Common myeloid progenitor, CD34-positive (primary cell): ENCODE results near the gene TPSG1.

Experiments used
- CTCF ChIA-PET: fragments of 350-600 bp; sonication (Branson Sonifier 250); formaldehyde crosslinking; loops from one replicate; lab custom pipeline; 2021; ENCODE audit warnings: antibody characterized with exemption; lab: Charles Lee
- POLR2A ChIA-PET: fragments of 350-600 bp; sonication (Branson Sonifier 250); formaldehyde crosslinking; loops from one replicate; lab custom pipeline; 2021; ENCODE audit warnings: antibody characterized with exemption; lab: Charles Lee
- DNase-seq, 3 donors: peaks; one replicate each; pipeline versions ENCODE4 v3.0.0 to v3.0.0-alpha.2; 2013
- H3K27ac ChIP-seq, 2 experiments: 1 replicate in 1 of 2; 2 replicates in 1 of 2; pipeline ENCODE4 v1.7.0; 2013; ENCODE audit warnings: inconsistent platforms in 2 of 2, low read length in 2 of 2, mild to moderate bottlenecking in 2 of 2, low read depth in 1 of 2, moderate library complexity in 1 of 2; ENCODE audit not compliant: severe bottlenecking in 2 of 2, insufficient read depth in 1 of 2, poor library complexity in 1 of 2
- H3K27me3 ChIP-seq, 5 experiments: replicated peaks in 2 of 5; 1 replicate in 3 of 5; 2 replicates in 2 of 5; pipeline versions ENCODE4 v1.6.1 to v1.7.0; 2013; ENCODE audit warnings: low read length in 4 of 5, mild to moderate bottlenecking in 2 of 5, moderate library complexity in 2 of 5, inconsistent platforms in 1 of 5; ENCODE audit not compliant: insufficient read depth in 5 of 5, control insufficient read depth in 4 of 5
- H3K36me3 ChIP-seq, 4 experiments: 1 replicate in 2 of 4; 2 replicates in 2 of 4; pipeline versions ENCODE4 v1.6.1 to v1.7.0; 2013; ENCODE audit warnings: low read length in 3 of 4, control low read depth in 1 of 4, mild to moderate bottlenecking in 1 of 4; ENCODE audit not compliant: control insufficient read depth in 4 of 4, insufficient read depth in 4 of 4
- H3K4me1 ChIP-seq, 4 experiments: 1 replicate in 3 of 4; 2 replicates in 1 of 4; pipeline versions ENCODE4 v1.6.1 to v1.7.1; 2013; ENCODE audit warnings: low read length in 3 of 4, mild to moderate bottlenecking in 3 of 4, control low read depth in 1 of 4, inconsistent platforms in 1 of 4, moderate library complexity in 1 of 4; ENCODE audit not compliant: control insufficient read depth in 4 of 4, insufficient read depth in 4 of 4; ENCODE audit errors: control extremely low read depth in 1 of 4
- H3K4me3 ChIP-seq, 7 experiments: 1 replicate in 4 of 7; 2 replicates in 3 of 7; pipeline versions ENCODE4 v1.5.1 to v1.7.0; 2013; ENCODE audit warnings: mild to moderate bottlenecking in 7 of 7, low read length in 6 of 7, moderate library complexity in 6 of 7, inconsistent platforms in 2 of 7, low read depth in 2 of 7, control low read depth in 1 of 7; ENCODE audit not compliant: insufficient read depth in 4 of 7, control insufficient read depth in 1 of 7; ENCODE audit errors: extremely low read depth in 1 of 7
- H3K9me3 ChIP-seq, 5 experiments: 1 replicate in 4 of 5; 2 replicates in 1 of 5; pipeline versions ENCODE4 v1.6.1 to v1.7.1; 2013; ENCODE audit warnings: low read length in 4 of 5, mild to moderate bottlenecking in 2 of 5, inconsistent platforms in 1 of 5, low read depth in 1 of 5, moderate library complexity in 1 of 5; ENCODE audit not compliant: control insufficient read depth in 4 of 5, insufficient read depth in 2 of 5; ENCODE audit errors: control extremely low read depth in 1 of 5
- WGBS: methylation state at CpG from one replicate; pipeline ENCODE4 v1.1.5; 2013; ENCODE audit not compliant: insufficient coverage; 5-methylcytosine and 5-hydroxymethylcytosine counted together

The TPSG1 gene

DNA sequence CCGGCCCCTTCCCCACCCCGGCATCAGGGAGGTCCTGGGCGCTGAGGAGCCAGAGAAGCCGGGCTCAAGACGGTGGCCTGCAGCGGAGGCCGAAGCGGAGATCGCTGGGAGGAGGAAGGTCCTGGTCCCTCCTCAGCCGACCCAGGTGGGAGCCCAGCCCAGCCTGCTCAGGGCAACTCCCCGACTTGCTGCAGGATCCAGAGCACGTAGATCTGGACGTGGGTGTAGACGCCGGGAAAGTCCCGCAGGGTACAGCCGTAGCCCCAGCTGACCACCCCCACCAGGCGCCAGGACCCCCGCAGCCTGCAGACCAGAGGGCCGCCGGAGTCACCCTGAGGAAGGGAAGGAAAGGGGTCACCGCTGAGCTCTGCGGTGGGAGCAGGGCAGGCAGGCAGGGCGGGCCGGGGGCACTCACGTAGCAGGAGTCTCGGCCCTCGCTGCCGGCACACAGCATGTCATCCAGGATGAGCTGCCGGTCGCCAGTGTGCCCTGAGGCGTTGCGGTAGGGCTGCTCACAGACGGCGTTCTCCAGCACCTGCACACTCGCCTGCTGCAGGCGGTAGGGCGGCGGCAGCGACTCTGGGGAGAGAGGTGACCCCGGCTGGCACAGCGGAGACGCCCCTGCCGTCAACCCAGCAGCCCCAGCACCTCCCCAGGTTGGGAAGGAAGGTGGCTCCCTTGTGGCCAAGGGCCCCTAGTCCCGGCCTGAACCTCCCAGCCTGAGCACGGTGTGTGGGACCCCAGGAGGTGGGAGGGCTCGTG lies 36.2 kb upstream of the TPSG1 start:
- CTCF ChIA-PET = interaction anchor here (1.6 kb wide), 1 partner anchor 81 kb away, joined by 3 read pairs; no protein-coding TSS in a partner anchor
- H3K36me3 ChIP-seq = no peaks in the 10 kb centered on the region
- POLR2A ChIA-PET = interaction anchor here (0.5 kb wide), 1 partner anchor 377 kb away, joined by 3 read pairs; no protein-coding TSS in a partner anchor
- peaks cover 0 to 8% (median 2%) of the 10 kb centered on the region in 4 experiments for H3K4me1 ChIP-seq
- WGBS = 12% methylated on average over 31 of the region's 47 CpGs
- peaks cover 0 to 52% (median 17%) of the 10 kb centered on the region in 5 experiments for H3K27me3 ChIP-seq
- H3K4me3 ChIP-seq = no peak overlapping the region
- DNase-seq = peak in 2 of 3 donors; percentile 47 to 64
- H3K9me3 ChIP-seq = no peaks in the 10 kb centered on the region
- no peak overlapping the region for H3K27ac ChIP-seq

DNA sequence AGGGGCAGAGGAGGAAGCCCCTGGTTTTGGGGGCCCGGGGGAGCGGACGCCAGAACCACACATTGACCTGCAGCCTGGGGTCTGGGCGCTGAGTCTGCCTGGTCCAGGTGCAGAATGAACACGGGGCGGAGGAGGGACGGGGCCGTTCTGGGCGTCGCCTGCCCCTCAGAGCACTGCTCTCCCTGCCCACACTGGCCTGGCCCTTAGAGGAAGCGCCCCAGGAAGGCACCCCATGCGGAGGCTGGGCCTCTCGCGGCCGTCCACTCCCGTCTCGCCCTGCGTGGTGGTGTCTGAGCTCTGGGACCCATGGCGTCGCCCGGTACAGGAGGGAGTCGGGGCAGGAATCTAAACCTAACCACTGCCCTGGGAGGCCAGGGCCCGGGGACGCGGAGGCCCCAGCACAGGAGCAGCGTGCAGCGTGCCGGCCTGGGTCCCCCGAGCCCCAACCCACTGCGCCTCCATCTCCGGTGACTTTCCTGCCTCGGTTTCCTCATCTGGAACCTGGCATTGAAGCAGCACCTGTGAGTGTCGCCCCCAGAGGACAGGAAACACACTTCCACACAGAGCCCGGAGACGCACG lies 35.1 kb upstream of the TPSG1 start:
- Histone ChIP-seq H3K27ac (no peak overlapping the region), H3K27me3 (peaks cover 0 to 52% (median 17%) of the 10 kb centered on the region in 5 experiments)
- POLR2A ChIA-PET = no interaction called here

DNA sequence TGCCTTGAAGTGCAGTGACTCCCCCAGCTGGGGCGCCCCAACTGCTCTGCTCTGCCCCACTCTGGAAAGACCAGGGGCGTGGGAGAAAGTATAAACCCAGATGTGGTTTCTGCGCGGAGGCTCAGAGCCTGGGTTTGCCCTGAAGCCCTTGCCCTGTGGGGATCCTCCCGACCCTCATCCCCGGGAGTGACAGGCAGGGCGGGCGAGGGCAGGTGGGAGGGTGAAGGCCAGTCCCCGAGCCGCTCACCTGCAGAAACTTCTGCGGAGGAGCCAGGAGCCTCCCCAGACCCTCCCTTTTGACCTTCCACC lies 34.6 kb upstream of the TPSG1 start:
- Histone ChIP-seq H3K27me3 (peaks cover 0 to 52% (median 17%) of the 10 kb centered on the region in 5 experiments), H3K27ac (no peak overlapping the region), H3K9me3 (no peaks in the 10 kb centered on the region), H3K4me3 (no peak overlapping the region), H3K36me3 (no peaks in the 10 kb centered on the region), H3K4me1 (peaks cover 0 to 14% (median 2%) of the 10 kb centered on the region in 4 experiments)
- 23% methylated on average over 9 of the region's 11 CpGs for WGBS
- ChIA-PET POLR2A (no interaction called here), CTCF (no interaction called here)
- no peak for DNase-seq

More for the DNA sequence above, 35.1 kb upstream of the TPSG1 start:
- CTCF ChIA-PET = no interaction called here
- Histone ChIP-seq H3K4me1 (peaks cover 0 to 14% (median 2%) of the 10 kb centered on the region in 4 experiments), H3K36me3 (no peaks in the 10 kb centered on the region), H3K4me3 (no peak overlapping the region), H3K9me3 (no peaks in the 10 kb centered on the region)
- no peak for DNase-seq
- WGBS = 67% methylated on average over 33 of the region's 36 CpGs

DNA sequence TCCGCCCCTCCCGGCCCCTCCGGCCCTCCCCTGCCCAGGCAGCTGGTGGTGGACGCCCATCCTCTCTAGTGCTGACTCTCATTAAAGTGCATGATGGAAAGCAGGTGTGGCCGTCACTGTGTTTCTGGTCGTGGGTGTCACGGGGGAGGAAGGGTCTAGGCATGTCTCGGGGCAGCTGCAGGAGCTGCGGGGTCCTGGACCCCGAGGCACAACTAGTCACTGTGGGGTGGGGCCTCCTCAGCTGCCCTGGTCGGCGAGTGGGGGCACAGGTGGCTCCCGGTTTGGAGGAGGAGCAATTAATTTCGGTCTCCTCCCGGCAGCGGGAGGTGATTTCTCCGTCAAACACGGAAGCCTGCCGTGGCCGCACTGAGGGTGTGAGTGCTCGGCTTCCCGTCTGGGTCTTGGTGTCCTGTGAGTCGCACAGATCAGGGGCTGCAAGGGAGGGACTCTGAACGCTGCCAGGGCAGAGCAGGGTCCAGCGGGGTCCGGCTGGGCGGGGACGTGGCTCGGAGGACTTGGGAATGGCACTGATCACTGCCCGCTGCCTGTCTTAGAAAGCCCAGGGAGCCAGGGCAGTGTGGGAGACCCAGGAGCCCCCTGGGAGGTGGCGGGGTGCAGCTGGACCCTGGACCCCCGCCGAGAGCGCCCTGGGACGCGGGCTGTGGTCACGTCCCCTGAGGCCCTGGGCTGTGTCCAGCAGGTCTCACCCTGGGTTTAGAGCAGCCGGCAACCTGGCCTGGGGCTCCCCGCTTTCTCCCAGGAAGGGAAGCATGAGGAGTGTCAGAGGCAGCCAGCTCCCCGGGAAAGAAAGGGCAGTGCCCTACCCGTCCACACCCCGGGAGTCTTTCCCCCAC lies 34.1 kb upstream of the TPSG1 start:
- Histone ChIP-seq H3K36me3 (no peaks in the 10 kb centered on the region), H3K4me3 (peak overlapping the region in 3 of 7 experiments; percentile 36 to 52 (median 48)), H3K27me3 (peaks cover 0 to 52% (median 17%) of the 10 kb centered on the region in 5 experiments), H3K27ac (no peak overlapping the region), H3K4me1 (peaks cover 0 to 14% (median 2%) of the 10 kb centered on the region in 4 experiments), H3K9me3 (no peaks in the 10 kb centered on the region)
- 24% methylated on average over 29 of the region's 42 CpGs for WGBS
- ChIA-PET POLR2A (no interaction called here), CTCF (no interaction called here)
- peak in 2 of 3 donors; percentile 46 to 50 for DNase-seq

DNA sequence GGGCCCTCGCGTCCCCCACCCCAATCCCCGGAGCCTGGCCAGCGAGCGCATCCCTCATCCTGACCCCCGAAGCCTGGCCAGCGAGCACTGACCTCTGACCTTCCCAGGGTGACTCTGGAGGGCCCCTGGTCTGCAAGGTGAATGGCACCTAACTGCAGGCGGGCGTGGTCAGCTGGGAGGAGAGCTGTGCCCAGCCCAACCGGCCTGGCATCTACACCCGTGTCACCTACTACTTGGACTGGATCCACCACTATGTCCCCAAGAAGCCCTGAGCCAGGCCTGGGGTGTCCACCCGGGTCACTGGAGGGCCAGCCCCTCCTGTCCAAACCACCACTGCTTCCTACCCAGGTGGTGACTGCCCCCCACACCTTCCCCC lies 33.1 kb upstream of the TPSG1 start:
- H3K9me3 ChIP-seq = no peaks in the 10 kb centered on the region
- POLR2A ChIA-PET = no interaction called here
- DNase-seq = peak in 1 of 3 donors; percentile 62
- no peaks in the 10 kb centered on the region for H3K36me3 ChIP-seq
- H3K27ac ChIP-seq = no peak overlapping the region
- H3K27me3 ChIP-seq = peaks cover 0 to 51% (median 17%) of the 10 kb centered on the region in 5 experiments
- WGBS = 88% methylated on average over 10 of the region's 12 CpGs
- H3K4me1 ChIP-seq = peaks cover 0 to 14% (median 2%) of the 10 kb centered on the region in 4 experiments
- CTCF ChIA-PET = no interaction called here
- H3K4me3 ChIP-seq = no peak overlapping the region

DNA sequence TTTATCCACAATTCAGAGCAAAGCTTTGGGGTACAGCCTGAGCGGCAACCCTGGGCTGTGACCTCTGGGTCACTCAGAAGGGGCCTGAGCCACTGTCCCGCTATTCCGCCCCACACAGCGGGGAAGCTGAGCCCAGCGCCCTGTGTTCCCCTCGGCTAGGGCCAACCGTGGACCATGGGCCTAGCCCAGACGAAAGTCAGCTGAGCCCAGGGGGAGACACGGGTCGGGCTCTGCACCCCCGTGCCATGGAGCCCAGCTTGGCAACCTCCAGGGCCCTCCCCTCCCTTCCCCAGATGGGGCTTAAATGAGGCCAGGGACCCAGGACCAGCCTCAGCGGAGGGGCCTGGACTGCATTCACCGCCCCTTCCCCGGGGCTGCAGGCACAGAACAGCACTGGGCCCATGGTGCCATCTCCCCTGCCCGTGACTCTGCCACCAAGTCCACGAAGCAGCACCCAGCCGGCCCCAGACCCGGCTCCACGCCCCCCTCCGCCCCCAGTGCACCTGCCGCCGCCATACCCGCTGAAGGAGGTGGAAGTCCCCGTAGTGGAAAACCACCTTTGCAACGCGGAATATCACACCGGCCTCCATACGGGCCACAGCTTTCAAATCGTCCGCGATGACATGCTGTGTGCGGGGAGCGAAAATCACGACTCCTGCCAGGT lies 32.6 kb upstream of the TPSG1 start:
- no peaks in the 10 kb centered on the region for H3K36me3 ChIP-seq
- 88% methylated on average over 30 of the region's 34 CpGs for WGBS
- H3K27ac ChIP-seq = no peak overlapping the region
- ChIA-PET POLR2A (no interaction called here), CTCF (no interaction called here)
- no peaks in the 10 kb centered on the region for H3K9me3 ChIP-seq
- H3K4me3 ChIP-seq = no peak overlapping the region
- peaks cover 0 to 14% (median 2%) of the 10 kb centered on the region in 4 experiments for H3K4me1 ChIP-seq
- DNase-seq = no peak
- peaks cover 0 to 46% (median 15%) of the 10 kb centered on the region in 5 experiments for H3K27me3 ChIP-seq
